ENCODE data around the gene WNT4.

GRCh38 chr1:22153660-22154437, 11.0 kb upstream of the WNT4 start:
- TF ChIP-seq CBX8 (IDR thresholded peaks at IDR 0.05; ENCODE audit: borderline replicate concordance, low read depth, low read length), result no peak
- TF ChIP-seq MAFK (IDR thresholded peaks at IDR 0.05; ENCODE audit: low read depth, low read length), result no peak
- TF ChIP-seq, protein P1, sequence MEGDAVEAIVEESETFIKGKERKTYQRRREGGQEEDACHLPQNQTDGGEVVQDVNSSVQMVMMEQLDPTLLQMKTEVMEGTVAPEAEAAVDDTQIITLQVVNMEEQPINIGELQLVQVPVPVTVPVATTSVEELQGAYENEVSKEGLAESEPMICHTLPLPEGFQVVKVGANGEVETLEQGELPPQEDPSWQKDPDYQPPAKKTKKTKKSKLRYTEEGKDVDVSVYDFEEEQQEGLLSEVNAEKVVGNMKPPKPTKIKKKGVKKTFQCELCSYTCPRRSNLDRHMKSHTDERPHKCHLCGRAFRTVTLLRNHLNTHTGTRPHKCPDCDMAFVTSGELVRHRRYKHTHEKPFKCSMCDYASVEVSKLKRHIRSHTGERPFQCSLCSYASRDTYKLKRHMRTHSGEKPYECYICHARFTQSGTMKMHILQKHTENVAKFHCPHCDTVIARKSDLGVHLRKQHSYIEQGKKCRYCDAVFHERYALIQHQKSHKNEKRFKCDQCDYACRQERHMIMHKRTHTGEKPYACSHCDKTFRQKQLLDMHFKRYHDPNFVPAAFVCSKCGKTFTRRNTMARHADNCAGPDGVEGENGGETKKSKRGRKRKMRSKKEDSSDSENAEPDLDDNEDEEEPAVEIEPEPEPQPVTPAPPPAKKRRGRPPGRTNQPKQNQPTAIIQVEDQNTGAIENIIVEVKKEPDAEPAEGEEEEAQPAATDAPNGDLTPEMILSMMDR (IDR thresholded peaks at IDR 0.05; ENCODE audit: control extremely low read depth in 1 of 3, insufficient read depth in 1 of 3, low read depth in 1 of 3, low read length in 3 of 3), result no peak
- no peak for TF ChIP-seq EP300 (IDR thresholded peaks at IDR 0.05; ENCODE audit: borderline replicate concordance in 1 of 2, low read depth in 2 of 2, low read length in 2 of 2)
- TF ChIP-seq ATF2 (IDR thresholded peaks at IDR 0.05; ENCODE audit: low read length), result no peak
- TF ChIP-seq POLR2A (IDR thresholded peaks at IDR 0.05; ENCODE audit: control extremely low read depth in 1 of 2, low read depth in 2 of 2, low read length in 2 of 2), result no peak
- TF ChIP-seq RAD21 (IDR thresholded peaks at IDR 0.05 in 1 of 2, conservative IDR thresholded peaks at IDR 0.05 in 1 of 2; ENCODE audit: low read depth in 2 of 2, low read length in 2 of 2), result no peak
- TF ChIP-seq HDAC6 (IDR thresholded peaks at IDR 0.05; ENCODE audit: low read depth, low read length), result no peak
- no peak for TF ChIP-seq SIX5 (IDR thresholded peaks at IDR 0.05; ENCODE audit: low read depth, low read length)
